ENCODE results near the gene SEMA3B. TPM values are rescaled to one million over a fixed set of nuclear protein-coding genes. Genes with fewer than 3 reads are reported as not detected.
A peak's percentile ranks its signal among the peaks of the same experiment; 100 is the strongest.

Gene SEMA3B
- total and polyA plus RNA-seq, 2 experiments from 2014 or later, result 2.4 to 3.3 TPM

DNA sequence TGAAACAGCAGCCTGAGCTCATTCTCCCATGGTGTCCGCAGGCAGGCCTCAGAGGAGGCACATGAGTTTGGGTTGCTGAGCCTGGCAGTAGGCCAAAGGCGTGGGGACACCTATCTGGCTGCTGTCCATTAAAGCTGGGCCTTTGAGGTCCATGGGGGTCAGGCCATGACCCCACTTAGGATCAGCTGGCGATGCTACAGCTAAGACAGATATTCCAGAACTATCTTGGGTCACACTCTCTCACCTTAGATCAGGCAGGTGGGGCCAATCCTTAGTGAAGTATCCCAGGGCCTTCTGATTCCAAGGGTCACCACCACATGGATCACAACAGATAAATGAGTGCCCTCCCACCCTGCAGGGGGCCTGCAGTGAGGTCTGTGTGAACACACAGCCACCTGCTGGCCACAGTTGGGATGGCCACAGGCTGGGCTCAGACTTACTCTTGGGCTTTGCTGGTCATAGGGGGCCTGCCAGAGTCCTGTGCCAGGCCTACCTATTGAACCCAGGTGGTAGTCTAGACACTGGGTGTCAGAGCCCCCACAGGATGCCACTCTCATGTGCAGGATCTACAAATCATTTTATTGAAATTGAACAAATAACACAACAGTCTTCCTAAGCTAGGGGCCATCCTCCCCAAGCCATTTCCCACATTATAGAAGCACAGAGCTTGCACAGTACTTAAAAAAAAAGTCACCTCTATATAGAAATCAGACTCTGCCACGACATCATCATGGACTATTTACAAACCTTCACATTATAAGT, 55.6 kb downstream of the SEMA3B start:
- Histone ChIP-seq H3F3A (replicated peaks; ENCODE audit: low read depth) (peaks cover 33% of the 10 kb centered on the region; the same call in 1 of the 2 replicates), H3K36me3 (ENCODE audit: insufficient read depth) (peaks cover under 1% of the 10 kb centered on the region; the same call in 1 of the 2 replicates), H3K79me2 (replicated peaks; ENCODE audit: insufficient read depth) (peaks cover 26% of the 10 kb centered on the region), H4K20me1 (replicated peaks; ENCODE audit: insufficient read depth) (peaks cover 13% of the 10 kb centered on the region; the same call in 1 of the 2 replicates), H3K4me3 (no peak overlapping the region), H3K4me1 (ENCODE audit: insufficient read depth) (peaks cover 24% of the 10 kb centered on the region), H3K27me3 (ENCODE audit: insufficient read depth) (no peaks in the 10 kb centered on the region), H3K27ac (ENCODE audit: low read depth) (no peak overlapping the region), H2AFZ (no peak overlapping the region), H3K9me2 (ENCODE audit: insufficient read depth) (no peaks in the 10 kb centered on the region), H3K4me2 (no peak overlapping the region)
- Mint-ChIP-seq H3K4me1 (peaks cover 40% of the 10 kb centered on the region), H3K4me3 (peak overlapping the region; percentile 38), H3K36me3 (ENCODE audit: low read depth) (peaks cover 25% of the 10 kb centered on the region), H3K27me3 (ENCODE audit: insufficient read depth, low read depth, poor library complexity) (peaks cover 16% of the 10 kb centered on the region), H3K27ac (0 out of 2 replicates have a peak overlapping the region, but pooled peaks have one; percentile 34), H3K9me3 (no peaks in the 10 kb centered on the region)
- no peak for TF ChIP-seq EZH2 (IDR thresholded peaks at IDR 0.05; ENCODE audit: low read depth, unreplicated experiment)
- peak; percentile 49; the same call in 1 of the 2 replicates for TF ChIP-seq CREB1 (CRISPR knock-in tag; IDR thresholded peaks at IDR 0.05; ENCODE audit: low read depth)
- TF ChIP-seq POLR2AphosphoS5 (IDR thresholded peaks at IDR 0.05; ENCODE audit: low read depth), result no peak; the same call in 1 of the 2 replicates
- TF ChIP-seq, protein P1, sequence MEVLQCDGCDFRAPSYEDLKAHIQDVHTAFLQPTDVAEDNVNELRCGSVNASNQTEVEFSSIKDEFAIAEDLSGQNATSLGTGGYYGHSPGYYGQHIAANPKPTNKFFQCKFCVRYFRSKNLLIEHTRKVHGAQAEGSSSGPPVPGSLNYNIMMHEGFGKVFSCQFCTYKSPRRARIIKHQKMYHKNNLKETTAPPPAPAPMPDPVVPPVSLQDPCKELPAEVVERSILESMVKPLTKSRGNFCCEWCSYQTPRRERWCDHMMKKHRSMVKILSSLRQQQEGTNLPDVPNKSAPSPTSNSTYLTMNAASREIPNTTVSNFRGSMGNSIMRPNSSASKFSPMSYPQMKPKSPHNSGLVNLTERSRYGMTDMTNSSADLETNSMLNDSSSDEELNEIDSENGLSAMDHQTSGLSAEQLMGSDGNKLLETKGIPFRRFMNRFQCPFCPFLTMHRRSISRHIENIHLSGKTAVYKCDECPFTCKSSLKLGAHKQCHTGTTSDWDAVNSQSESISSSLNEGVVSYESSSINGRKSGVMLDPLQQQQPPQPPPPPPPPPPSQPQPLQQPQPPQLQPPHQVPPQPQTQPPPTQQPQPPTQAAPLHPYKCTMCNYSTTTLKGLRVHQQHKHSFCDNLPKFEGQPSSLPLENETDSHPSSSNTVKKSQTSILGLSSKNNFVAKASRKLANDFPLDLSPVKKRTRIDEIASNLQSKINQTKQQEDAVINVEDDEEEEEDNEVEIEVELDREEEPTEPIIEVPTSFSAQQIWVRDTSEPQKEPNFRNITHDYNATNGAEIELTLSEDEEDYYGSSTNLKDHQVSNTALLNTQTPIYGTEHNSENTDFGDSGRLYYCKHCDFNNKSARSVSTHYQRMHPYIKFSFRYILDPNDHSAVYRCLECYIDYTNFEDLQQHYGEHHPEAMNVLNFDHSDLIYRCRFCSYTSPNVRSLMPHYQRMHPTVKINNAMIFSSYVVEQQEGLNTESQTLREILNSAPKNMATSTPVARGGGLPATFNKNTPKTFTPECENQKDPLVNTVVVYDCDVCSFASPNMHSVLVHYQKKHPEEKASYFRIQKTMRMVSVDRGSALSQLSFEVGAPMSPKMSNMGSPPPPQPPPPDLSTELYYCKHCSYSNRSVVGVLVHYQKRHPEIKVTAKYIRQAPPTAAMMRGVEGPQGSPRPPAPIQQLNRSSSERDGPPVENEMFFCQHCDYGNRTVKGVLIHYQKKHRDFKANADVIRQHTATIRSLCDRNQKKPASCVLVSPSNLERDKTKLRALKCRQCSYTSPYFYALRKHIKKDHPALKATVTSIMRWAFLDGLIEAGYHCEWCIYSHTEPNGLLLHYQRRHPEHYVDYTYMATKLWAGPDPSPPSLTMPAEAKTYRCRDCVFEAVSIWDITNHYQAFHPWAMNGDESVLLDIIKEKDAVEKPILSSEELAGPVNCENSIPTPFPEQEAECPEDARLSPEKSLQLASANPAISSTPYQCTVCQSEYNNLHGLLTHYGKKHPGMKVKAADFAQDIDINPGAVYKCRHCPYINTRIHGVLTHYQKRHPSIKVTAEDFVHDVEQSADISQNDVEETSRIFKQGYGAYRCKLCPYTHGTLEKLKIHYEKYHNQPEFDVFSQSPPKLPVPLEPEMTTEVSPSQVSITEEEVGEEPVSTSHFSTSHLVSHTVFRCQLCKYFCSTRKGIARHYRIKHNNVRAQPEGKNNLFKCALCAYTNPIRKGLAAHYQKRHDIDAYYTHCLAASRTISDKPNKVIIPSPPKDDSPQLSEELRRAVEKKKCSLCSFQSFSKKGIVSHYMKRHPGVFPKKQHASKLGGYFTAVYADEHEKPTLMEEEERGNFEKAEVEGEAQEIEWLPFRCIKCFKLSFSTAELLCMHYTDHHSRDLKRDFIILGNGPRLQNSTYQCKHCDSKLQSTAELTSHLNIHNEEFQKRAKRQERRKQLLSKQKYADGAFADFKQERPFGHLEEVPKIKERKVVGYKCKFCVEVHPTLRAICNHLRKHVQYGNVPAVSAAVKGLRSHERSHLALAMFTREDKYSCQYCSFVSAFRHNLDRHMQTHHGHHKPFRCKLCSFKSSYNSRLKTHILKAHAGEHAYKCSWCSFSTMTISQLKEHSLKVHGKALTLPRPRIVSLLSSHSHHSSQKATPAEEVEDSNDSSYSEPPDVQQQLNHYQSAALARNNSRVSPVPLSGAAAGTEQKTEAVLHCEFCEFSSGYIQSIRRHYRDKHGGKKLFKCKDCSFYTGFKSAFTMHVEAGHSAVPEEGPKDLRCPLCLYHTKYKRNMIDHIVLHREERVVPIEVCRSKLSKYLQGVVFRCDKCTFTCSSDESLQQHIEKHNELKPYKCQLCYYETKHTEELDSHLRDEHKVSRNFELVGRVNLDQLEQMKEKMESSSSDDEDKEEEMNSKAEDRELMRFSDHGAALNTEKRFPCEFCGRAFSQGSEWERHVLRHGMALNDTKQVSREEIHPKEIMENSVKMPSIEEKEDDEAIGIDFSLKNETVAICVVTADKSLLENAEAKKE (CRISPR knock-in tag; IDR thresholded peaks at IDR 0.05), result no peak
- no peak for TF ChIP-seq STAT1 (IDR thresholded peaks at IDR 0.05; ENCODE audit: unreplicated experiment)
- TF ChIP-seq ZNF331 (CRISPR knock-in tag; IDR thresholded peaks at IDR 0.05; ENCODE audit: low read depth), result no peak
- no peak for TF ChIP-seq ZNF114 (CRISPR knock-in tag; IDR thresholded peaks at IDR 0.05)
- TF ChIP-seq EZH2phosphoT487 (IDR thresholded peaks at IDR 0.05; ENCODE audit: unreplicated experiment), result no peak
- TF ChIP-seq, protein P2, sequence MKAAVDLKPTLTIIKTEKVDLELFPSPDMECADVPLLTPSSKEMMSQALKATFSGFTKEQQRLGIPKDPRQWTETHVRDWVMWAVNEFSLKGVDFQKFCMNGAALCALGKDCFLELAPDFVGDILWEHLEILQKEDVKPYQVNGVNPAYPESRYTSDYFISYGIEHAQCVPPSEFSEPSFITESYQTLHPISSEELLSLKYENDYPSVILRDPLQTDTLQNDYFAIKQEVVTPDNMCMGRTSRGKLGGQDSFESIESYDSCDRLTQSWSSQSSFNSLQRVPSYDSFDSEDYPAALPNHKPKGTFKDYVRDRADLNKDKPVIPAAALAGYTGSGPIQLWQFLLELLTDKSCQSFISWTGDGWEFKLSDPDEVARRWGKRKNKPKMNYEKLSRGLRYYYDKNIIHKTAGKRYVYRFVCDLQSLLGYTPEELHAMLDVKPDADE (IDR thresholded peaks at IDR 0.05), result no peak
- no peak for TF ChIP-seq JUNB (IDR thresholded peaks at IDR 0.05; ENCODE audit: unreplicated experiment)
- TF ChIP-seq NANOG (IDR thresholded peaks at IDR 0.05; ENCODE audit: borderline replicate concordance), result no peak
- TF ChIP-seq, protein P3, sequence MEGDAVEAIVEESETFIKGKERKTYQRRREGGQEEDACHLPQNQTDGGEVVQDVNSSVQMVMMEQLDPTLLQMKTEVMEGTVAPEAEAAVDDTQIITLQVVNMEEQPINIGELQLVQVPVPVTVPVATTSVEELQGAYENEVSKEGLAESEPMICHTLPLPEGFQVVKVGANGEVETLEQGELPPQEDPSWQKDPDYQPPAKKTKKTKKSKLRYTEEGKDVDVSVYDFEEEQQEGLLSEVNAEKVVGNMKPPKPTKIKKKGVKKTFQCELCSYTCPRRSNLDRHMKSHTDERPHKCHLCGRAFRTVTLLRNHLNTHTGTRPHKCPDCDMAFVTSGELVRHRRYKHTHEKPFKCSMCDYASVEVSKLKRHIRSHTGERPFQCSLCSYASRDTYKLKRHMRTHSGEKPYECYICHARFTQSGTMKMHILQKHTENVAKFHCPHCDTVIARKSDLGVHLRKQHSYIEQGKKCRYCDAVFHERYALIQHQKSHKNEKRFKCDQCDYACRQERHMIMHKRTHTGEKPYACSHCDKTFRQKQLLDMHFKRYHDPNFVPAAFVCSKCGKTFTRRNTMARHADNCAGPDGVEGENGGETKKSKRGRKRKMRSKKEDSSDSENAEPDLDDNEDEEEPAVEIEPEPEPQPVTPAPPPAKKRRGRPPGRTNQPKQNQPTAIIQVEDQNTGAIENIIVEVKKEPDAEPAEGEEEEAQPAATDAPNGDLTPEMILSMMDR (conservative IDR thresholded peaks at IDR 0.05; ENCODE audit: low read depth in 2 of 2), result peak; percentile 84 to 96
- TF ChIP-seq, protein P4, sequence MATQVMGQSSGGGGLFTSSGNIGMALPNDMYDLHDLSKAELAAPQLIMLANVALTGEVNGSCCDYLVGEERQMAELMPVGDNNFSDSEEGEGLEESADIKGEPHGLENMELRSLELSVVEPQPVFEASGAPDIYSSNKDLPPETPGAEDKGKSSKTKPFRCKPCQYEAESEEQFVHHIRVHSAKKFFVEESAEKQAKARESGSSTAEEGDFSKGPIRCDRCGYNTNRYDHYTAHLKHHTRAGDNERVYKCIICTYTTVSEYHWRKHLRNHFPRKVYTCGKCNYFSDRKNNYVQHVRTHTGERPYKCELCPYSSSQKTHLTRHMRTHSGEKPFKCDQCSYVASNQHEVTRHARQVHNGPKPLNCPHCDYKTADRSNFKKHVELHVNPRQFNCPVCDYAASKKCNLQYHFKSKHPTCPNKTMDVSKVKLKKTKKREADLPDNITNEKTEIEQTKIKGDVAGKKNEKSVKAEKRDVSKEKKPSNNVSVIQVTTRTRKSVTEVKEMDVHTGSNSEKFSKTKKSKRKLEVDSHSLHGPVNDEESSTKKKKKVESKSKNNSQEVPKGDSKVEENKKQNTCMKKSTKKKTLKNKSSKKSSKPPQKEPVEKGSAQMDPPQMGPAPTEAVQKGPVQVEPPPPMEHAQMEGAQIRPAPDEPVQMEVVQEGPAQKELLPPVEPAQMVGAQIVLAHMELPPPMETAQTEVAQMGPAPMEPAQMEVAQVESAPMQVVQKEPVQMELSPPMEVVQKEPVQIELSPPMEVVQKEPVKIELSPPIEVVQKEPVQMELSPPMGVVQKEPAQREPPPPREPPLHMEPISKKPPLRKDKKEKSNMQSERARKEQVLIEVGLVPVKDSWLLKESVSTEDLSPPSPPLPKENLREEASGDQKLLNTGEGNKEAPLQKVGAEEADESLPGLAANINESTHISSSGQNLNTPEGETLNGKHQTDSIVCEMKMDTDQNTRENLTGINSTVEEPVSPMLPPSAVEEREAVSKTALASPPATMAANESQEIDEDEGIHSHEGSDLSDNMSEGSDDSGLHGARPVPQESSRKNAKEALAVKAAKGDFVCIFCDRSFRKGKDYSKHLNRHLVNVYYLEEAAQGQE (IDR thresholded peaks at IDR 0.05; ENCODE audit: unreplicated experiment), result no peak
- DNase-seq (ENCODE audit: low spot score) (peak; percentile 95), ATAC-seq (peak; percentile 8)
